NCI-H187 (cell line): ENCODE data around the gene CAPSL.
"Not testable (repeated sequence)": the region's sequence is repeated elsewhere in the genome, so short reads cannot be mapped to it uniquely, and the experiment has no call there.

Experiments
- DNase-seq, 2 experiments: peaks; one replicate each; lab custom pipeline; 2025; lab: John Stamatoyannopoulos, UW

Gene CAPSL

GRCh38 chr5:35876454-35876853 lies 62.0 kb downstream of the CAPSL start:
- DNase-seq = no peak

GRCh38 chr5:35870605-35871004 lies 67.8 kb downstream of the CAPSL start:
- no peak for DNase-seq

GRCh38 chr5:35869685-35870277 lies 68.6 kb downstream of the CAPSL start:
- DNase-seq = no peak

GRCh38 chr5:35867998-35868397 lies 70.4 kb downstream of the CAPSL start:
- DNase-seq = no peak

GRCh38 chr5:35863159-35863558 lies 75.3 kb downstream of the CAPSL start:
- no peak for DNase-seq

GRCh38 chr5:35862126-35862525 lies 76.3 kb downstream of the CAPSL start:
- DNase-seq = no peak

- no peak for DNase-seq
These were observed 76.7 kb downstream of the CAPSL start for GRCh38 chr5:35861718-35862117.

GRCh38 chr5:35860686-35861085 lies 77.7 kb downstream of the CAPSL start:
- DNase-seq = no peak

GRCh38 chr5:35859101-35859661 lies 79.2 kb downstream of the CAPSL start:
- no peak for DNase-seq

- DNase-seq = no peak
These were observed 80.7 kb downstream of the CAPSL start for GRCh38 chr5:35857606-35858205.

- no peak for DNase-seq
These were observed 81.6 kb downstream of the CAPSL start, which contains the start of gene IL7R for GRCh38 chr5:35856765-35857351. TSS of gene IL7R (plus strand) at chr5:35856891. CDS start at chr5:35856978, 87 bp downstream.

- DNase-seq = not testable (repeated sequence)
These were observed 82.1 kb downstream of the CAPSL start for GRCh38 chr5:35856186-35856764.

GRCh38 chr5:35855187-35855586 lies 83.2 kb downstream of the CAPSL start:
- DNase-seq = no peak
